ENCODE measurements around the gene RABEP1.

The RABEP1 gene

DNA sequence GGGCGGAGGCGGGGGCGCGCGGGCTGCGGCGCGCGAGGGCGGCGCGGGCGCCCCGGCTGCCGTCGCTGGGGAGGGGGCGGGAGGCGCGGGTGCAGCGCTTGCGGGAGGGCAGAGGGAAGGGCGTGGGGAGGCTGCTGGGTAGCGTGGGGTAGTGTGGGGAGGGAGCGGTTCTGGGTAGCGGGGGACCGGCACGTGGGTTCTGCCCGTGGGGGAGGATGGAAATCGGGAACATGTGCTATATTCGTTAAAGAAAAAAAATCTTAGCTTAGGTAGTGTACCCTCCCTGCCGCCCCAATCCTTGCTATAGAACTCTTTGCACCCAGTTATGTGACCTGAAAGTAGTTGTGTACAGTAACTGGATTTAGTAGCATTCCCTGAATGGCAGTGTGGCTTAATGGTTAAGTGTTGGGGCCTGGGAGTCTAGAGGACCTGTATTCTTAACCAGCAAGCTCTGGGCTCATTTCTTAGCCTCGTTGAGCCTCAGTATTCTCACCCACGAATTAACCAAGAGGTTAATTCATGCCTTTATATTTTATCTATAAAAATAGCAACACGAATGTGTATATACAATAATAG is 646 bp downstream of the RABEP1 start:
- peak; percentile 52 for DNase-seq

DNA sequence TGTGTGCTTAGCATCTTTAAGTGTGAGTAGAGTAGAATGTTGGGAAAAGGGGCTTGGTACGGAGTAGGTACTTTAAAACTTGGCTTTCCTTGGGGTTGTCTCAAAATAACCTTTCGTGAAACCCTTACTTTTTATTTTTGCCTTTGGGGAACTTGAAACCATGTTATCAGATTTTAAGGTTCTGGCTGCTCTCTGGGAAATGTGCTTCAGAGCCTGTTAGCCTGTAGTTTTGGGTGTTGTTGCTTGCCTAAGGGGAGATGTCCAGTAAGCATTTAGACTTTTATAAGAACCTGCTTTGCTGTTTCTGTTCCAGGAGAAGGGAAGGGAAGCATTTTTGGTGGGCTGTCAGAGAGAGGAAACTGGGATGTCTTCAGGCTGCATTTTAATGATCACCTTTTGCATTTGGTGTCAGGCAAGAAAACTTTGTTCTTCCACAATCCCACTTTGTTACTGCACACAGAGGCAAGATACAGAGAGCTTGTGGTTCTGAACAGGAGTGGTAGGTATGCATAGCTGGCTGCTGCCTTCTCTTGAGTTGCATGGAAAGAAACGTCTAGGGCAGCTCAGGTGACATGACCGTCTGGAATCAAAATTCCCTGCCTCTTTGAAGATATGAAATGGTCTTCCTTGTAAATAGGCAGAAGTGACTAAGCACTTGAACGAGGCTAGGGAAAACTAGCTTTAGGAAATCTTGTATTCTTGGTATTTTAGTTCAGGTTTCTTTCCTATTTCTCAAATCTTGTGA is 1.7 kb downstream of the RABEP1 start:
- DNase-seq: peak; percentile 5

DNA sequence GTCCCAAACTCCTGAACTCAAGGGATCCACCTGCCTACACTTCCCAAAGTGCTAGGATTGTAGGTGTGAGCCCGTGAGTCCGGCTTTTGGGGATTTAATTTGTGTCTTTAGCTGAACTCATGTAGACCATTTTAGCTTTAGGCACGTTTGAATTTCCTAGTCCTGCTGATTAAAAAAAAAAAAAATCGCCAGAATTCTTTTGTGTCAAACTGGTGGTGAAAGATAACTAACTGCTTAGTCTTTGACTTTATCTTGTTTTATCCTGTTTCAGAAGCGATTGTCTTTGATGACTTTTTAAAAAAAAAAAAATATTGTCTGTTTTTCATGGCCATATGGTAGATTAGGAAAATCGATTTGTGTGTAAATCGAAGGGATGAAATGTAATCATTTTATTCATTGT is 2.6 kb downstream of the RABEP1 start:
- DNase-seq: no peak

DNA sequence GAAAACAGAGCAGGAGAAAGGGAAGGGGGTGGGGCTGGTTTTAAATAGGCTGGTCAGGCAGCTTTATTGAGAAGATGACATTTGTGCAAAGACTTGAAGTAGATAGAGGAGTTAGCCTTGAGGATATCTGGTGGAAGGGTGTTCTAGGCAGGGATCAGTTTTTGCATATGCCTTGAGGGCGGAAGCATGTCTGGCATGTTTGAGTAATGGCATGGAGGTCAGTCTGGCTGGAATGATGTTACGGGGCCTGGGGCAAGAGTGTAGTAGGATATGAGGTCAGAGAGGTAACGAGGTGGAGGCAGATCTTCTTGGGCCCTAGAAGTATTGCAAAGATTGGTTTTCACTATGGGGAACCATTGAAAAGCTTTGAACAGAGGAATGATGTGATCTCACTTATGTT is 4.8 kb downstream of the RABEP1 start:
- no peak for DNase-seq

DNA sequence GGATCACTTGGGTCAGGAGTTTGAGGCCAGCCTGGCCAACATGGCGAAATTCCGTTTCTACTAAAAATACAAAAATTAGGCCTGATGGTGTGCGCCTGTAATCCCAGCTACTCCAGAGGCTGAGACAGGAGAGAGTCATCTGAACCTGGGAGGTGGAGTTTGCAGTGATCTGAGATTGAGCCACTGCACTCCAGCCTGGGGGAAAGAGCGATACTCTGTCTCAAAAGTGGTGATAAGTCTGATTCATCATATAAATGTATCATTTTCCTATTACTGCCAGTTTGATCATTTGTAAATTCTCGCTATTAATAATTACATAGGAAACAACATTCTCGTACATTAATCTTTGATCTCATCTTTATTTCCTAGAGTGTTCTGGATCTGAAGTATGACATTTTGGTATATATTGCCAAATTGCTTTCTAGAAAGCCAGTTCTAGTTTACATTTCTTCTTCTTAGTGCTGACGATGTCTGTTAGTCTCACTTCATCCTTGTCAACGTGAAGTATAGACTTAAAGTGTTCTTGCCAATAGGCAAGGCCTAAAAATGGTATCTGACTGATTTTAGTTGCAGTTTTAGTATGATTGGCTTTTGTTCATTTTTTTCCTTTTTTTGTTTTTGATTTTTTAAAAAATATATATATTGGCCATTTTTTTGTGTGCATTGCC is 9.7 kb downstream of the RABEP1 start:
- no peak for DNase-seq

DNA sequence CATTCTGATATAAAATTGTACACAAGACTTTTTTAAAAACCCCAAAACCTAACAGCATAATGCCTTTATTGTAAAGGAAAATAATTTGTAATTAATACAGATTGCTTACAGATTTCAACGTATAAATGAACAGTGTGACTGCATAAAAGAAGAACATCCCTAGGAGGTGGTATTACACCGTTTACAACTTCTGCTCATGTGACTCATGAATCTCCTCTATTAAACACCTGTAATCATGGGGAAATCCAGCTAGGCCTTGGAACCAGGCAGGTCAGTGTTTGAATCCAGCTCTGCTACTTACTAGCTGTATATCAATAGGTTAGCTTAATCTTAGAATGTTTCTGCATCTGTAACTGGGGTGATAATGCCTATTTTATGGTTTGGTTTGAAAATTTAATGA is 15.2 kb downstream of the RABEP1 start:
- DNase-seq: no peak

DNA sequence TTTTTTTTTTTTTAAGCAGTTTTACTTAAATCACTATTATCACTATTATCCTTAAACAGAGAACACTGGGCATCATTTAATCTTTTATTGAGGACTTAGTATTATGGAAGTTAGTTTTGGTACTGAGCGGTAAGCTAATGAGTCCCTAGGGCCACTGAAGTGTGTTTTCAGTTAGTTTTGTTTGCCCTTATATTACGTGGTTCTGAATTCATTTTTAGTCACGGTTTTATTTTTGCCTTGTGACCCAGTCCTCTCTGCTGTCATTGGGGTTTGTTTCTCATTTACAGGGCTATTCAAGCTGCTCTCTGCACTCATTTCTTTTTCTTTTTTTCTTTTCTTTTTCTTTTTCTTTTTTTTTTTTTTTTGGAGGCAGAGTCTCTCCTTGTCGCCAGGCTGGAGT is 17.3 kb downstream of the RABEP1 start:
- no peak for DNase-seq

DNA sequence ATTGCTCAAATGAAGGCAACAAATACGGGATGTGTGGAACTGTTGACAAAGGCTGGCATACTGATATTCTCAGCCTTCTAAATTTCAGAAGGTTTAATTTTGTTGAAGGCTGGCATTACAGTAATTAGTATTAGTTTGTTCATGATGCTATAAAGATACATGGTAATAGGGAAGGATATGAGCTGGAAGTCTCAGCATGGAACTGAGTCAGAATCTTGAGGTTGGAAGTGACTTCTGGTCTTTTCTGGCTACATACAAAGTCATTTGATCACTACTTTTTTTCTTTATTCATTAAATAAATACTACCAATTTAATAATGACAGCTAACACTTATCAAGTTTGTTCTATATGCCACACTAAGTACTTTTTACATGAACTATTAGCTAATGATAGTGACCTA is 22.6 kb downstream of the RABEP1 start:
- no peak for DNase-seq

DNA sequence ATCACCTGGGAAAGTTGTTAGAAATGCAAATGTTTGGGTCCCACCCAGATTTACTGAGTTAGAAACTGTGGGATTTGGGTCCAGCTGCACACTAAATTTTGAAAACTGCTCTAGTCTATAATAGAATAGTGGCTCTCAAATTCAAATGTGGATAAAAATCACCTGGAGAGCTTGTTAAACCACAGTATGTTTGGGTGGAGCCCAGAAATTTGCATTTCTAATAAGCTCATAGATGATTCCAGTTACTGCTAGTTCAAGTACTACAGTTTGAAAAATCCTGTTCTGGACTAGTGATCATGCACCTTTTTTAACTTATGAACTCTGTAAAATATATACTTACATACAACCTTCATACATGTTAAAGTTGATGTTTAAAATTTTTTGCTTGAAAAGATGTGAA is 27.8 kb downstream of the RABEP1 start:
- no peak for DNase-seq

DNA sequence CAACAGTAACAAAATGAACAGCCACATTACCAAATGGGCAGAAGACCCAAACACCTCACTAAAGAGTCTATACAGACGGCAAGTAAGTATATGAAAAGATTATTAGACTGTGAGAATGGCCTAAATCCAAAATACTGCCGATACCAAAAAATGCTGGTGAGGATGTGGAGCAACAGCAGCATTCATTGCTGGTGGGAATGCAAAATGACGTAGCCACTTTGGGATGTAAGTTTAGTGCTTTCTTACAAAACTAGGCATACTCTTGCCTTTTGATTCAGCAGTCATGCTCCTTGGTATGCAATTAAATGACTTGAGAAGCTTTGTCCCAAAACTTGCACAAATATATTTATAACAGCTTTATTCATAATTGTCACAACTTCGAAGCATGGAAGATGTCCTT is 43.8 kb downstream of the RABEP1 start:
- DNase-seq: no peak

DNA sequence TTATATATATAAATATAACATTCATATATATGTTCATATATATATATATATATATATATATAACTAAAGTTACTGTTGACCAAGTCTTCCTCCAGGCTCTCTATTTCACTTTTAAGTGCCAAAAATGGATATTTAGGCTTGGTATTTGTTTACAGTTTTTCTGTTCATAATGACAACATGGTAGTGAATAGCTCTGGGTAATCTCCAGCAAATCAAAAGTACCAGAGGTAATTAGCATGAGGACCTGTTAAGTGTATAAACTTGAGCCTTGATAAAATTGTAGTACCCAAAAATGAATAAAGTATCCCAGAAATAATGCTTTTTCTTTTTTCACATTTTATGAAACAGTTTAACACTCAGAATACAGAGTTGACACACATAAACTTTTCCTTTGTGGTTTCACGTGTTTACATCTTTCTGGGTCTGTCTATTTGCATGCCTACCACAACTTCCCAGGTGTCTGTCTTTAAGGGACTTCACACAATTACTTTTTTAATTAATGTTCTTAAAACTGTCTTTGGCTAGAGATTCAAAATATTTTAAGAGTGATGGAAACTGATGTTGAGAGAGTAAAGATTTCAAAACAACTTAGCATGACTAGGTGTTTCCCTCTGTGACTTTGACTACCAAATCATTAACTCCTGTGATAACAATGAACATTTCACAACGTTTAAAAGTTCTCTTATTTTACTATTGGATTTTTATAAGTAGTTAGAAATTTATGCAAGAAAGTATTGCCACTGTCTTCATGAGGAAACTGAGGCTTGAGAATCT is 47.9 kb downstream of the RABEP1 start:
- no peak for DNase-seq

DNA sequence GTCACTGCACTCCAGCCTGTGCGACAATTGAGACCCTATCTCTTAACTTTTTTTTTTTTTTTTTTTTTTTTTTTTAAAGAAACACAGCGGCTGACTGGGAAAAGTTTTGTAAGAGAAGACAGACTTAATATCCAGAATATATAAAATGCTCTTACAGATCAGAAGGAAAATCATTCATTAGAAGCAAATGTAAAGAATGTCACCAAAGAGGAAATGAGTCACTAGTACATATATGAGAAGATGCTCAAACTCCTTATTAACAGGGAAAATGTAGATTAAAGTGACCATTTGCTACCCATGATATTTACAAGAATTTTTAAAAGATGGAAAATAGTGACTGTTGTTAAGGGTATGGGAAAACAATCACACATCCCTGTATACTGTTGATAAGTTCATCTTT is 48.9 kb downstream of the RABEP1 start:
- DNase-seq: no peak

DNA sequence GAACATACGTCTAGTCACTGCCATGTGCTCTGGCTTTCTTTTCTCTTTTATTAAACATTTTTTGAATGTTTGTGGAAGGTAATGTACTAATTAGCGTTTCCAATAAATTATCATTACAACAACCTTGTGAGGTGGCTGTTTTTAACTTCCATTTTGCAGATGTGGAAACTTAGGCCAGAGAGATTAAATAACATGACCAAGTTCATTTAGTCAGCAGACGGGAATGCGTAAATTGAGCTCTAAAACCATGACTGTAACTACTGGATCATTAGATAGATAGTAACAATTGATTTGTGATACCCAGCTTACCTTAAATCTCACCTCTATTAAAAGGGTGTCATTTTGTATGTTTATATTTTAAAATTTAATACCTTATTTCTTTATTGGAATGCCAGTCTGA is 49.4 kb downstream of the RABEP1 start:
- no peak for DNase-seq

DNA sequence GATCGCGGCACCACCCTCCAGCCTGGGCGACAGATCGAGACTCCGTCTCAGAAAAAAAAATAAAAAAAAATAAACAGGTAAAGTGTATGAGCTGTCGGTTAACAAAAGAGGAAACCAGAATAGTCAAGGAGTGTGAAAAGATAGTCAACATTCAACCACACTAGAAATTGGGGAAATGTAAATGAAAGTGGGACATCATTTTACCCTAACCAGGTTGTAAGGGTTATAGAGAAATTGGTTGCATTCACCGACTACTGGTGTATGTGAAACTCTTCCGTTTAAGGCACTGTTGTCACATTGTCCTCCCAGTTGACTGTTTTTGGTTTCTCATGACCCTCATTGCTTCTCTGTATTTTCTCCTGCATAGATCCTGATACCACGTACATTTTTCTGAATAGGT is 62.8 kb downstream of the RABEP1 start:
- no peak for DNase-seq

DNA sequence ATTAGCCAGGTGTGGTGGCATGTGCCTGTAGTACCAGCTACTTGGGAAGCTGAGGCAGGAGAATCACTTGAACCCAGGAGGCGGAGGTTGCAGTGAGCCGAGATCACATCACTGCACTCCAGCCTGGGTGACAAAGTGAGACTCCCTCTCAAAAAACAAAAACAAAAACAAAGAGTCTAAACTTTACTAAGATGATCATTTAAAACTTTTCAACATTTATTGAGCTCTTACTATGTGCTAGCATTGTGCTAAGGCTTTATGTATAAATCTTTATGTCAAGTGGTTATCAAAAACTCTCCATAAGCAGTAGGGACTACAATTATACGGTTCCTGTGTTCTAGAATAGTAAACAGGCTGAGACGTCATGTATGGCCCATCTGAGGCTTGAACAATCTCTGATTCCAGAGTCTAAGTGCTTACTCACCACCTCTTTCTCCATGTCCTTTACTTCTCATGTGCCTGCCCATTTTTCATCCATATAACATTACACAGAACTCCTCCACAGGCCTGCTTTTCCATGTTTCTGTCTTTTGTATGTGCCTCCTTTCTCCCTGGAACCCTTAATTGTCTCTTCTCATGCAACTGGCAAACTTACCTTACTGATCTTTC is 70.7 kb downstream of the RABEP1 start:
- DNase-seq: no peak

DNA sequence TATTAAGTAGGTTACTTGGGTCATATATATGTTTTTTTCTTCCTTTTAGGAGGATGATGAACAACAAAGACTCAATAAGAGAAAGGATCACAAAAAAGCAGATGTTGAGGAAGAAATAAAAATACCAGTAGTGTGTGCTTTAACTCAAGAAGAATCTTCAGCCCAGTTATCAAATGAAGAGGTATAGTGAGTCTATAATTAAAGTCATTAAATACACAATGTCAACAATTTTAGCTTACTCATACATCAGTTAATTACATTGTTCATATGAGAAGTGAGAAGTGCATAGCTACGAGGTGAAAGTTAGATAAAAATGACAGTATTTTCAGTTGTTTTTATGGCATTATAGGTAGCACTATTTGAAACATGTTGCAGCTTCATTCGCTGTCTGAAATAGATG is 72.2 kb downstream of the RABEP1 start:
- DNase-seq: no peak

DNA sequence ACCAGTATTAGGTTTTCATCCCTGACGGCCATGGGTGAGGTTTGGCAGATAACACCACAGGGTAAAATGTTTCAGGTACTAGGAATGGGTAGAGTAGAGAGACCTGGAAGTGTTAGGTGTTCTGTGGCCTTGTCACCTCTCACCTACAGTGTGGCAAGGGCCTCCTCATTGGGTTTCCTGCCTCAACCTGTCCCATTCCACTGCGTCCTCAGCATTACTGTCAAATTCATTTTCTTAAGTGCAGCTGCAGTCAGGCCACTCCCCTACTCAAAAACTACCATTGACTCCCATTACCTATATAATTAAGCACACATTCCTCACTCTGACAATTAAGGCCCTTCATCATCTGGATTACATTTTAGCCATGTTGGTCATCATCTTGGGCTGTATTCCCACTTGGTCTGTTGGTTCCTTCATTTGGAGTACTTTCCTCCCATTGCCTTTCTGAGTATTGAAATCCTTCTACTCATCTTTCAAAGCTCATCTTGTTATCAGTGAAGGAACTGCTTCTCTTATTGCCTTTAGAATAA is 72.9 kb downstream of the RABEP1 start:
- DNase-seq: no peak

DNA sequence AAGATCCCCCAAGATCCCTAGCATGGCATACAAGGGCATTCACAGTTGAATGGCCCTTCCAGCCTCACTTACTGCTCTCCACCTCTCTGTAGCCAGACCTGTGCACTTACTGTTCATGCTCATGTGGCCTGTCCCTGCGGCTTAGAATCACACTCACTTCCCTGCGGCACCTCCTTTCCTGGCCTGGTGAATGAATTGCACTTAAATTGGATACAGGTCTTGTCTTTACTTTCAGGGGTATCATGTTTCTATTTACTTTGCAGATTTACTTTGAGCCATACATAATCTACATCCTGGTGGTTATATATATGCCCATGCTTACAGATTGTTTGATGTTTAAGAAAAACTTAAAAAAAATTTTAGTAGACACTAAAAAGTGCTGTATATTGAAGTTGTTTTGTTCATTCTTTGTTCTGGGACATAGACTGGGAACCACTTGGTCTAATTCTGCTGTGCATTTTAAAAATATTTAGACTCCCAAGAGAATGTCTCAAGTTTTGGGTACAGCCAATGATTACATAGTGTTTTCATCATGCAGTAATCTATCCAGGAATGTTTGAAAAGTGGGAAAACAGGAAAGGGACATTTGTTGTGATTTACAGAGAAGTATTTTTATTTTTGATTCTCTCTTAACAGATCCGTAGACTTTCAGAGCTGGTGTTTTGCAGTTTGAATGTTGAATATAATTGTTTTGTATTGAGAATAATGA is 73.5 kb downstream of the RABEP1 start:
- DNase-seq: peak; percentile 70

DNA sequence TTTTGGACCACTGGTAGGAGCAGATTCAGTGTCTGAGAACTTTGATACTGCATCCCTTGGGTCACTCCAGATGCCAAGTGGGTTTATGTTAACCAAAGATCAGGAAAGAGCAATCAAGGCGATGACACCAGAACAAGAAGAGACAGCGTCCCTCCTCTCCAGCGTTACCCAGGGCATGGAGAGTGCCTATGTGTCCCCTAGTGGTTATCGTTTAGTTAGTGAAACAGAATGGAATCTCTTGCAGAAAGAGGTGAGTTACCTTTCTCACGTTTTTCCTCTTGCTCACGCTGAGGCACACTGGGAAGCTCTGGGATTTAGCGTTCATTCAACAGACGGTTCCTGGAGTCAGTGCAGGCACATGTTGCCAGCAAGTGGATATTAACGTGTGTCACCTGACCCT is 79.3 kb downstream of the RABEP1 start:
- no peak for DNase-seq

DNA sequence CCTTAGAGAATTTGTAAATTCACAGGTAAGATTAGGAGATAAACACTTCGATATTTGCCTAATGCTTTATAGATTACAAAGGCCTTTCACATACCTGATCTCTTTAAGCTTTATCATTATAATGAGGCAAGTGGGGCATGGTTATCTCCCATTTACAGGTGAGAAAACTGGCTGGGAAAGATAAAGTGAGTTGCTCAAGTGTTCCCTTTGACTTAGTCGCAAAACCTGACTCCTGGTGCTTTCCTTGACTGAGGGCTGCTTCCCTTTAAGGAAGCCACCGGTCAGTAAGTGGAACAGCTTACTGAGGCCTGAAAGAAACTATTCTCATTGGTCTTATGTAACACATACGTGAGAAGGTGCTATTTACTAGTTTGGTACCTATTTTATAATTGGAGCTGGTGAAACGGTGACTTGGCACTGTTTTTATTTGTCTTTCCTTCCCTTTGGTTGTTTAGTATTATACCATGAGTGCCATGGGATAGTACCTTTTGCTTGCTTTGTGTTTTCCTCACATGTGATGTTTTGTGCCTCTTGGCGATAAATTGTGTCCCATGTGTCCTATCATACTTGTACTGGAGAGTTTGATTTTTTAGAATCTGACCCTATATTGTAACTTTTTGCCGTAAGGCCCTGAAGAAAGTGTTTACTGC is 80.2 kb downstream of the RABEP1 start:
- no peak for DNase-seq

DNA sequence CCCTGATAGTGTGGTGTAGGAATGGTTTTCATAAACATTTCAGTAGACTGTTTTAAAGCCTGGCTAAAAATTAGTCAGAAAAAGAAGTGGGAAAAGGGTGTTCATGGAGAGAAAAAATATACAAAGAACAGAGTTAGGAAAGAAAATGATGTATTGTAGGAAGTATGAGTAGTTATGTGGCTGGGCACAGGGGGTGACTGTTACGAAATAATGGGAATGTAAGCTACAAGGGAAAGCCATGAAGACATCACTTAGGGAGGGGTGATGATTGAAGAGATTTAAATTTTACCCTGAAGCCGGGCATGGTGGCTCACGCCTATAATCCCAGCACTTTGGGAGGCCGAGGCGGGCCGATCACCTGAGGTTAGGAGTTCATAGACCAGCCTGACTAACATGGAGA is 82.1 kb downstream of the RABEP1 start:
- DNase-seq: no peak

DNA sequence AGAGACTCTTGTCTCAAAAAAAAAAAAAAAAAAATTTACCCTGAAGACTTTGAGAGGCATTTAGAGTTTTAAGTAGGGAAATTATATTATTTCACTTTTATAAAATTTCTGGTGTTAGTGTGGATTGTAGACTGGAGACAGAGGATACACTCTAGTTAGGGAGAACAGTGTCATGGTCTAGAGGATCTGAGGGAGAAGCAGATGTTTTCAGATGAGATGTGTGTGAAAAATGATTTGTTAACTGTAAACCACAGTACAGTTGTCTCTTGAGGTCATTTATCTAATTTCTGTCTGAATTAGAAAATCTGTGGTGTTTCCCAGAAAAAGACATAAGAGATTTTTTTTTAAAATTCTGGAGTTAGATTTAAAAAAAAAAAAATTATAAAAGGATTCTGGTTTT is 82.6 kb downstream of the RABEP1 start:
- DNase-seq: no peak

Data from DMS53 (cell line).